NCI-H345 (cell line): ENCODE measurements around the gene THADA.
"Not testable (repeated sequence)": the region's sequence is repeated elsewhere in the genome, so short reads cannot be mapped to it uniquely, and the experiment has no call there.

Experiments
- DNase-seq: peaks from one replicate; lab custom pipeline; 2025; lab: John Stamatoyannopoulos, UW

Gene THADA

GRCh38 chr2:43209204-43209717 lies 386.6 kb downstream of the THADA start:
- DNase-seq, result no peak

GRCh38 chr2:43207553-43208300 lies 388.1 kb downstream of the THADA start:
- DNase-seq, result no peak

GRCh38 chr2:43206602-43207001 lies 389.2 kb downstream of the THADA start:
- DNase-seq, result no peak

- no peak for DNase-seq
These were observed 392.5 kb downstream of the THADA start for GRCh38 chr2:43203373-43203772.

GRCh38 chr2:43202289-43202688 lies 393.5 kb downstream of the THADA start:
- no peak for DNase-seq

- no peak for DNase-seq
These were observed 394.3 kb downstream of the THADA start for GRCh38 chr2:43201497-43201896.

GRCh38 chr2:43201016-43201415 lies 394.8 kb downstream of the THADA start:
- DNase-seq, result no peak

GRCh38 chr2:43199492-43200488 lies 396.0 kb downstream of the THADA start:
- DNase-seq, result no peak

- DNase-seq, result no peak
These were observed 397.6 kb downstream of the THADA start for GRCh38 chr2:43198263-43198662.

GRCh38 chr2:43197588-43197896 lies 398.3 kb downstream of the THADA start:
- DNase-seq, result no peak

- no peak for DNase-seq
These were observed 398.9 kb downstream of the THADA start for GRCh38 chr2:43196768-43197587.

GRCh38 chr2:43194121-43194869 lies 401.5 kb downstream of the THADA start:
- no peak for DNase-seq

- DNase-seq, result no peak
These were observed 402.2 kb downstream of the THADA start for GRCh38 chr2:43193652-43194120.

GRCh38 chr2:43192744-43193651 lies 402.8 kb downstream of the THADA start:
- DNase-seq, result no peak

- DNase-seq, result no peak
These were observed 403.8 kb downstream of the THADA start for GRCh38 chr2:43191947-43192516.

- no peak for DNase-seq
These were observed 405.4 kb downstream of the THADA start for GRCh38 chr2:43190311-43191052.

GRCh38 chr2:43189861-43190260 lies 406.0 kb downstream of the THADA start:
- DNase-seq, result not testable (repeated sequence)

- DNase-seq, result no peak
These were observed 407.1 kb downstream of the THADA start for GRCh38 chr2:43188561-43189386.
